Sigmoid colon (tissue), 4 donors: Measurements from ENCODE around the gene PIK3CB.

Experiments used
- EP300 ChIP-seq, 4 donors: sonication (generic); formaldehyde crosslinking; IDR thresholded peaks; one replicate each; pipeline ENCODE4 v1.6.1; 2017; ENCODE audit warnings: antibody characterized with exemption in 4 of 4
- POLR2A ChIP-seq, 2 donors: fragments of 450-650 bp; IDR thresholded peaks; one replicate each; pipeline ENCODE4 v1.6.1; 2016; ENCODE audit warnings: antibody characterized with exemption in 2 of 2, mild to moderate bottlenecking in 2 of 2, moderate library complexity in 2 of 2
- POLR2AphosphoS5 ChIP-seq, 4 donors: sonication (generic); formaldehyde crosslinking; IDR thresholded peaks; one replicate each; pipeline ENCODE4 v1.6.1; 2017; ENCODE audit warnings: antibody characterized with exemption in 4 of 4
- TF ChIP-seq, protein P1 (sequence below), 4 experiments: fragments of 450-650 bp in 3 of 4; fragments of 200-600 bp in 1 of 4; IDR thresholded peaks; one replicate each; pipeline ENCODE4 v1.5.1; 2016 to 2019; ENCODE audit warnings: antibody characterized with exemption in 4 of 4, mild to moderate bottlenecking in 3 of 4, moderate library complexity in 2 of 4

DNA sequence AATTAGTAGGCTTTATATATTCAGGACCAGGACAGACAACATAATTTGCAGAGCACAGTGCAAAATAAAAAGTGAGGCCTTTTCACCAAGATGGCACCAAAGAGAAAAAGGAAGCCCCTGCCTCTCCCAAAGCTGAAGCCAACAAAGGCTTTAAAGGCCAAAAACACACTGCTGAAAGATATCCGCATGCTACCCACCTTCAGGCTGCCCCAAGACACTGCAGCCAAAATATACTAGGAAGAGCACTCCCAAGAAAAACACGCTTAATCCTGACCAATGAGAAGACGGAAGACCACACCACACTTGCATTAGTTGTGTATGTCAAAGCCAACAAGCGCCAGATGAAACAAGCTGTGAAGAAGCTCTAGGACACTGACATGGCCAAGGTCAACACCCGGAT lies 38.0 kb downstream of the PIK3CB start:
- TF ChIP-seq POLR2A (IDR thresholded peaks at IDR 0.05) = no peak
- TF ChIP-seq, protein P1, sequence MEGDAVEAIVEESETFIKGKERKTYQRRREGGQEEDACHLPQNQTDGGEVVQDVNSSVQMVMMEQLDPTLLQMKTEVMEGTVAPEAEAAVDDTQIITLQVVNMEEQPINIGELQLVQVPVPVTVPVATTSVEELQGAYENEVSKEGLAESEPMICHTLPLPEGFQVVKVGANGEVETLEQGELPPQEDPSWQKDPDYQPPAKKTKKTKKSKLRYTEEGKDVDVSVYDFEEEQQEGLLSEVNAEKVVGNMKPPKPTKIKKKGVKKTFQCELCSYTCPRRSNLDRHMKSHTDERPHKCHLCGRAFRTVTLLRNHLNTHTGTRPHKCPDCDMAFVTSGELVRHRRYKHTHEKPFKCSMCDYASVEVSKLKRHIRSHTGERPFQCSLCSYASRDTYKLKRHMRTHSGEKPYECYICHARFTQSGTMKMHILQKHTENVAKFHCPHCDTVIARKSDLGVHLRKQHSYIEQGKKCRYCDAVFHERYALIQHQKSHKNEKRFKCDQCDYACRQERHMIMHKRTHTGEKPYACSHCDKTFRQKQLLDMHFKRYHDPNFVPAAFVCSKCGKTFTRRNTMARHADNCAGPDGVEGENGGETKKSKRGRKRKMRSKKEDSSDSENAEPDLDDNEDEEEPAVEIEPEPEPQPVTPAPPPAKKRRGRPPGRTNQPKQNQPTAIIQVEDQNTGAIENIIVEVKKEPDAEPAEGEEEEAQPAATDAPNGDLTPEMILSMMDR (IDR thresholded peaks at IDR 0.05) = no peak
- no peak for TF ChIP-seq POLR2AphosphoS5 (IDR thresholded peaks at IDR 0.05)
- no peak for TF ChIP-seq EP300 (IDR thresholded peaks at IDR 0.05)
